ENCODE measurements around the gene SCMH1.

The SCMH1 gene

GRCh38 chr1:40987439-40988276, 254.4 kb downstream of the SCMH1 start:
- DNase-seq: no peak

GRCh38 chr1:40986956-40987355, 255.2 kb downstream of the SCMH1 start:
- DNase-seq: no peak

GRCh38 chr1:40986328-40986783, 255.8 kb downstream of the SCMH1 start:
- no peak for DNase-seq

GRCh38 chr1:40985875-40986274, 256.2 kb downstream of the SCMH1 start:
- DNase-seq: no peak

- DNase-seq: no peak
Measured at GRCh38 chr1:40985161-40985560, 256.9 kb downstream of the SCMH1 start.

- no peak for DNase-seq
Measured at GRCh38 chr1:40984531-40984930, 257.6 kb downstream of the SCMH1 start.

GRCh38 chr1:40984066-40984465, 258.0 kb downstream of the SCMH1 start:
- DNase-seq: no peak

- no peak for DNase-seq
Measured at GRCh38 chr1:40983286-40983685, 258.8 kb downstream of the SCMH1 start.

- DNase-seq: no peak
Measured at GRCh38 chr1:40982721-40983120, 259.4 kb downstream of the SCMH1 start.

- DNase-seq: no peak
Measured at GRCh38 chr1:40981691-40982448, 260.2 kb downstream of the SCMH1 start.

GRCh38 chr1:40980453-40981121, 261.5 kb downstream of the SCMH1 start:
- DNase-seq: peak; percentile 62

- no peak for DNase-seq
Measured at GRCh38 chr1:40980068-40980452, 262.0 kb downstream of the SCMH1 start.

- peak; percentile 100 for DNase-seq
Measured at GRCh38 chr1:40979241-40980067, 262.7 kb downstream of the SCMH1 start, which contains the start of gene CTPS1. Gene CTPS1, plus strand, starts transcription at chr1:40979696. Its CDS starts 3,595 bp downstream, at chr1:40983291.

- no peak for DNase-seq
Measured at GRCh38 chr1:40978886-40979240, 263.2 kb downstream of the SCMH1 start.

GRCh38 chr1:40977716-40978115, 264.4 kb downstream of the SCMH1 start:
- DNase-seq: no peak

Measured in NCI-H510A (cell line).